AG04450 (cell line): Measurements from ENCODE around the gene PICK1. TPM values are rescaled to one million over a fixed set of nuclear protein-coding genes. Genes with fewer than 3 reads are reported as not detected.
"Not testable (repeated sequence)": the region's sequence is repeated elsewhere in the genome, so short reads cannot be mapped to it uniquely, and the experiment has no call there.

Experiments used
- CTCF ChIA-PET: fragments of 300-600, 350-600 bp; formaldehyde crosslinking; extraction: SDS; loops from one replicate; lab custom pipeline; 2022; ENCODE audit warnings: antibody characterized with exemption, inconsistent platforms; lab: Charles Lee
- POLR2A ChIA-PET: fragments of 350-600 bp; formaldehyde crosslinking; extraction: SDS; loops from one replicate; lab custom pipeline; 2021; ENCODE audit warnings: antibody characterized with exemption, inconsistent platforms; lab: Yijun Ruan, JAX
- DNase-seq: peaks from one replicate; pipeline ENCODE4 v3.0.0-alpha.2; 2011; ENCODE audit warnings: low read depth, low spot score
- H3K27ac ChIP-seq: one replicate; pipeline ENCODE4 v1.5.1; 2012; ENCODE audit warnings: low read depth, low read length, control low read depth
- H3K27me3 ChIP-seq: one replicate; pipeline ENCODE4 v1.6.0; 2012; ENCODE audit warnings: low read length; ENCODE audit not compliant: control insufficient read depth, insufficient read depth
- H3K4me3 ChIP-seq: 2 replicates; pipeline ENCODE4 v1.5.1; 2011; ENCODE audit warnings: mild to moderate bottlenecking, low read depth, low read length, control low read depth
- H3K9me3 ChIP-seq: 2 replicates; pipeline ENCODE4 v1.5.1; 2012; ENCODE audit warnings: low read length; ENCODE audit not compliant: control insufficient read depth, insufficient read depth
- polyA plus RNA-seq: library from polyadenylated mRNA; depleted of rRNA; stranded (reverse); fragments of >200 nt; gene quantifications from 2 replicates; pipeline ENCODE4 v1.2.3, GENCODE V29; 2011
- TF ChIP-seq, protein P1 (sequence below): IDR thresholded peaks from 2 replicates; pipeline ENCODE4 v1.5.1; 2011; ENCODE audit warnings: low read depth, low read length, control low read depth, inconsistent platforms

The PICK1 gene
- polyA plus RNA-seq, 1 experiment, result 11.5 TPM

DNA sequence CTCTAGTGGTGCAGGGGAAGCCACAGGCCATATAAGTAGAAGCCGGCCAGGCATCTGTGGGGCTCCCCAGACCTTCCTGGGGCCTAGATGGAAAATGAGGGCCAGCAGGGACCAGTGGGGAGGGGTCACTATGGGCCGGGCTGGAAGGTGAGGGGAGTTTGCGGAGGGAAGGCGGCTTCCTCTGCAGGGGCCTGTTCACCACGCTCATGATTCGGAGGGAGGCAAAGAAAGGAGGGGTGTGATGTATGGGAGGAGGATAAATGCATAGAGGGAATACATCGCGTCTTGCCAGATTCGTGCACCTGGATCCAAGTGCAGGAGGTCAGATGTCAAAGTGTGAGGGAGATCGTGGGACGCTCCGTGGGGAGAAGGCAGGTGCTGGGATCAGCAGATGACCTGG is 19.9 kb downstream of the PICK1 start:
- Histone ChIP-seq H3K27me3 (peaks cover 23% of the 10 kb centered on the region), H3K27ac (no peak overlapping the region), H3K9me3 (no peaks in the 10 kb centered on the region; the same call in 1 of the 2 replicates), H3K4me3 (no peak overlapping the region)
- CTCF ChIA-PET, result no interaction called here
- no peak for DNase-seq
- TF ChIP-seq, protein P1, sequence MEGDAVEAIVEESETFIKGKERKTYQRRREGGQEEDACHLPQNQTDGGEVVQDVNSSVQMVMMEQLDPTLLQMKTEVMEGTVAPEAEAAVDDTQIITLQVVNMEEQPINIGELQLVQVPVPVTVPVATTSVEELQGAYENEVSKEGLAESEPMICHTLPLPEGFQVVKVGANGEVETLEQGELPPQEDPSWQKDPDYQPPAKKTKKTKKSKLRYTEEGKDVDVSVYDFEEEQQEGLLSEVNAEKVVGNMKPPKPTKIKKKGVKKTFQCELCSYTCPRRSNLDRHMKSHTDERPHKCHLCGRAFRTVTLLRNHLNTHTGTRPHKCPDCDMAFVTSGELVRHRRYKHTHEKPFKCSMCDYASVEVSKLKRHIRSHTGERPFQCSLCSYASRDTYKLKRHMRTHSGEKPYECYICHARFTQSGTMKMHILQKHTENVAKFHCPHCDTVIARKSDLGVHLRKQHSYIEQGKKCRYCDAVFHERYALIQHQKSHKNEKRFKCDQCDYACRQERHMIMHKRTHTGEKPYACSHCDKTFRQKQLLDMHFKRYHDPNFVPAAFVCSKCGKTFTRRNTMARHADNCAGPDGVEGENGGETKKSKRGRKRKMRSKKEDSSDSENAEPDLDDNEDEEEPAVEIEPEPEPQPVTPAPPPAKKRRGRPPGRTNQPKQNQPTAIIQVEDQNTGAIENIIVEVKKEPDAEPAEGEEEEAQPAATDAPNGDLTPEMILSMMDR, result no peak
- POLR2A ChIA-PET, result no interaction called here

DNA sequence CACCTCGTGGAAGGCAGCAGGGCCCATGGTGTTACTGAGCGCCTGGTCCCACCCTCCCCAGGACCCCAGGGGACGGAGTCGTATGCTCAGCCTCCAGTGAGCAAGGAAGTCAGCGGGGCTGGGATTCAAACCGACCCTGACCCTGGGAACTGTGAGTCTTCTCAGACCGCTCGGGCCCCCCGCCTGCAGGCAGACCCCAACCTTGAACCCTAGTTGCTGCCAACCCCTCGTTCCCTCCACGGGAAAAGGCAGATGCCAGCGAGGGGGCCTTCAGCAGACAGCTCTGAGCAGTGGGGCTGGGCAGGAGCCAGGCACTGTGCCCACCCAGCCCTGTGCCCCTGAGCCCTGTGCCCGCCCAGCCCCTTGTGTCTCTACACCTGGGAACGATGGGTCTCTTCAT is 20.4 kb downstream of the PICK1 start:
- no peak overlapping the region for H3K4me3 ChIP-seq
- H3K9me3 ChIP-seq, result no peaks in the 10 kb centered on the region; the same call in 1 of the 2 replicates
- CTCF ChIA-PET, result no interaction called here
- H3K27ac ChIP-seq, result no peak overlapping the region
- peaks cover 28% of the 10 kb centered on the region for H3K27me3 ChIP-seq
- TF ChIP-seq, protein P1, result no peak
- DNase-seq, result no peak
- POLR2A ChIA-PET, result no interaction called here

DNA sequence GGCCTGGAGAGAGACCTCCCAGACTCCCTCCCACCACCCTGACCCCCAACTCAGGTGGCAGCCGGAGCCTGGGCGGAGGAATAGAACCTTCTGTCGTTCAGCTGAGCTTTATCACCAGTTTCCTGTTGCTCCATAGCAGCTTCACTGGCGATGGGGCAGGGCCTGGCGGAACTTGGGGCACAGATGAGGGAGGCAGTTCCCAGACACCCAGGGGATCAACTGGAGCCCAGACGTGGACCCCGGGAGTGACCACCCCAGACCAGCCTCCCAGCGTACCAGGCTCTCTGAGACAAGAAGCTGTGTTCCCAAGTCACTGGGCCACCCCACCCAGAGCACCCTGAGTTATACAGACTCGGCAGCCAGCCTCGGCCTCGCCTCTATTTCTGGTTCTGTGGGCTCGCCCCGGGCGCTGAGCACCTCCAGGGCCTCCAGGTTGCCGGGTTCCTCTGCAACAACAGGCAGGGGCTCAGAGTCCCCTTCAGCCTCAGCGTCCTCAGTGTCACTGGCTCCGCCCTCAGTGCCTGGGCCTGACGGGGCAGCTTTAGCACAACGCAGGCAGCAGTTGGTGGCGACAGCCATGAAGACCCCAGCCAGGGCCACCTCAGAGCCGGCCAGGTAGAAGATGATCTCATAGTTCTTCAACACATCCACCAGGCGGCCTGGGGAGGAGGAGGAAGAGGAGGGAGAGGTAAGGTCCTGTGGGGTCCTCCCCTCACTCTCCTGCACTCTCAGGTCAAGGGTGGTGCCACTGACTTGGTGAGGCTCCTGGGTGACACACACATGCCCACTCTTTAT is 21.0 kb downstream of the PICK1 start:
- Histone ChIP-seq H3K27me3 (peaks cover 34% of the 10 kb centered on the region), H3K9me3 (no peaks in the 10 kb centered on the region; the same call in 1 of the 2 replicates), H3K4me3 (no peak overlapping the region), H3K27ac (no peak overlapping the region)
- ChIA-PET CTCF (no interaction called here), POLR2A (no interaction called here)
- DNase-seq, result no peak
- TF ChIP-seq, protein P1, result no peak

DNA sequence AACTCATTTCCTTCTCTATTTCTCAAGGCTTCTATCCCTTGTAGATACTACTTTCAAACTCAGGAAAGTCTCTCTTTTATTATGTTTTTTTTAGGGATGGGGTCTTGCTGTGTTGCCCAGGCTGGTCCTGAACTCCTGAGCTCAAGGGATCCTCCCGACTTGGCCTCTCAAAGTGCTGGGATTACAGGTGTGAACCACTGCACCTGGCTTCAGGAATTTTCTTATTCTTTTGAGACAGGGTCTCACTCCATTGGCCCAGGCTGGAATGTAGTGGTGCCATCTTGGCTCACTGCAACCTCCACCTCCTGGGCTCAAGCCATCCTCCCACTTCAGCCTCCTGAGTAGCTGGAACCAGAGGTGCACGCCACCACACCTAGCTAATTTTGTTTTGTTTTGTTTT is 22.0 kb downstream of the PICK1 start:
- H3K9me3 ChIP-seq, H3K4me3 ChIP-seq, DNase-seq, POLR2A ChIA-PET, CTCF ChIA-PET, H3K27ac ChIP-seq: not testable (repeated sequence)
- H3K27me3 ChIP-seq, result peaks cover 43% of the 10 kb centered on the region

DNA sequence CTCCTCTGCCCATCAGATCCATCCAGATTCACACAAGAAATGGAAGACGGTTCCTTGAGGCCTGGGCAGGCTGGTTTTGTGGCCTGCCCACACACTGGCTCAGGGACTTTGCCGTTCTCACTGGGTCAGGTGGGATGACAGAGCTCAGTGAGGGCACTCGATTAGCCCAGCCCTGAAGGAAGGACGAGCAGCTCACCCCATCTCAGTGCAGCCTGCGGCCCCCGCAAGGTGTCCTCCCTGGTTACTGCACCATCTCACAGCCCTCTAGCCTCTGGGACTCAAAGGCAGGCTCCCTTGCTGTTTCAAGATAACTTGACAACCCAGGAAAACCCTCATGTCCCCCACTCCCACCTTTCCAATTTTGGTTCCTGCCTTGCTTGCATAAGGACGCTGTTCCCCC is 22.6 kb downstream of the PICK1 start:
- ChIA-PET POLR2A (no interaction called here), CTCF (interaction anchor here (0.7 kb wide), 1 partner anchor 27 kb away, joined by 3 read pairs; no protein-coding TSS in a partner anchor)
- no peak overlapping the region for H3K4me3 ChIP-seq
- no peaks in the 10 kb centered on the region; the same call in 1 of the 2 replicates for H3K9me3 ChIP-seq
- H3K27ac ChIP-seq, result no peak overlapping the region
- no peak for DNase-seq
- H3K27me3 ChIP-seq, result peaks cover 43% of the 10 kb centered on the region
- TF ChIP-seq, protein P1, result no peak
